Duodenal mucosa (tissue), 2 donors: ENCODE data around the gene CUX1.
"Not testable (repeated sequence)": the region's sequence is repeated elsewhere in the genome, so short reads cannot be mapped to it uniquely, and the experiment has no call there.

Experiments used
- H3K27ac ChIP-seq: one replicate; pipeline ENCODE4 v1.7.0; 2013; ENCODE audit warnings: low read depth, low read length
- H3K27me3 ChIP-seq, 2 donors: one replicate each; pipeline ENCODE4 v1.7.0; 2013; ENCODE audit warnings: low read length in 2 of 2, control low read depth in 1 of 2; ENCODE audit not compliant: insufficient read depth in 2 of 2, control insufficient read depth in 1 of 2
- H3K36me3 ChIP-seq, 2 donors: one replicate each; pipeline ENCODE4 v1.7.0; 2013; ENCODE audit warnings: low read length in 2 of 2, control low read depth in 1 of 2; ENCODE audit not compliant: insufficient read depth in 2 of 2, control insufficient read depth in 1 of 2
- H3K4me1 ChIP-seq, 2 donors: one replicate each; pipeline ENCODE4 v1.7.0; 2013; ENCODE audit warnings: low read length in 2 of 2, control low read depth in 1 of 2; ENCODE audit not compliant: insufficient read depth in 2 of 2, control insufficient read depth in 1 of 2
- H3K4me3 ChIP-seq, 2 donors: one replicate each; pipeline ENCODE4 v1.7.0; 2013; ENCODE audit warnings: low read length in 2 of 2, low read depth in 1 of 2
- H3K9ac ChIP-seq, 2 donors: one replicate each; pipeline ENCODE4 v1.7.0; 2013; ENCODE audit warnings: low read length in 2 of 2, low read depth in 1 of 2
- H3K9me3 ChIP-seq, 2 donors: one replicate each; pipeline ENCODE4 v1.7.0; 2013; ENCODE audit warnings: low read length in 2 of 2, control low read depth in 1 of 2; ENCODE audit not compliant: control insufficient read depth in 1 of 2

CUX1 gene

DNA sequence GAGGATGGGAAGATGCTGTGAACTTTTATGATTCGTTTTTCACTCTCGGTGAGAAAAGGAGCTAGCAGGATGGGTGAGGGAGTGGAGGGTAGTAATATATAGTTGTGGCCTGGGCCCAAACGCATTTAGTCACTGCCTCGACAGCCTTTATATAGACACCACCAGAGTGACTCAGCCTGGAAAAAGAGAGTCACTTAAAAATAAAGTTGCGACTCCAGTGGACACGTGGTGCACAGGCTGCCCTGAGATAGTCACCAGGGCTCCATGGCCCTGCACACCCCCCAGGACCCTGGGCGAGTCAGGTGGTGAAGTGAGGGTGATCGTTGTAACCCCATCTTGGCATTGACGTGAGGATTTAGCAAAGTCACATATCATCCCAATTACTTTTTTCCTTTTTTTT lies 106.7 kb downstream of the CUX1 start:
- H3K4me3 ChIP-seq: no peak overlapping the region
- no peaks in the 10 kb centered on the region for H3K27me3 ChIP-seq
- no peak overlapping the region for H3K27ac ChIP-seq
- H3K4me1 ChIP-seq: no peaks in the 10 kb centered on the region
- H3K36me3 ChIP-seq: peaks cover 0 to 3% of the 10 kb centered on the region in 2 donors
- H3K9ac ChIP-seq: no peak overlapping the region
- no peaks in the 10 kb centered on the region for H3K9me3 ChIP-seq

DNA sequence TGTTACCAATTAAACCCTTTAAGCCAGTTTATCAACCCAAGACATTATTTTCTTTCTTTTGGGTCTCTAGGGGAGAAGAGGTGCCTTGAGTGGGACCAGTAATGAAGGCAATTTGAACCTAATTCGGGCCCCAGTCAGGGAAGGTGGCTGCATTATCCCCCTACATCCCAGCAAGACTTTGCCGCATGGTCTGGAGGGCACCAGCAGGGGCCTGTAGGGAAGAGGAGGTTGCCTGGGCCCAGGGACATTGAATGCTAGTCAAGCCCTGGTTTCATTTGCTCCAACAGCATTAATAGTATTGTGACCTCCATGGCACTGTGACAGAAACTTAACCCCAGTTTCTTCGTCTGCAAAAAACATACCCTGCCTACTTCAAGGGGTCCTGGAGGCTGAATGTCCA lies 108.8 kb downstream of the CUX1 start:
- Histone ChIP-seq H3K4me3 (no peak overlapping the region), H3K9me3 (no peaks in the 10 kb centered on the region), H3K36me3 (no peaks in the 10 kb centered on the region), H3K9ac (no peak overlapping the region), H3K27me3 (no peaks in the 10 kb centered on the region), H3K4me1 (no peaks in the 10 kb centered on the region), H3K27ac (no peak overlapping the region)

DNA sequence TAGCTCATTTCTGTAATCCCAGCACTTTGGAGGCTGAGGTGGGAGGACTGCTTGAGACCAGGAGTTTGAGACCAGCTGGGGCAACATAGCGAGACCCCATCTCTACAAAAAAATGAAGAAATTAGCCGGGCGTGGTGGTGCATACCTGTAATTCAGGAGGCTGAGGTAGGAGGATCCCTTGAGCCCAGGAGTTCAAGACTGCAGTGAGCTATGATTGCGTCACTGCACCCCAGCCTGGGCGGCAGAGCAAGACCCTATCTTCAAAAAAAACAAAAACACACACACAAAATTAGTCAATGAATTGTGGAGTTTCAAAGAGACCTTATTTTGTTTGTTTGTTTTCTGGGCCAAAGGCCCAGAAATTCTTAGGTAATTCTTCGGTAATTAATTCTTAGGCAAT lies 110.0 kb downstream of the CUX1 start:
- H3K4me1 ChIP-seq: no peaks in the 10 kb centered on the region
- H3K36me3 ChIP-seq: no peaks in the 10 kb centered on the region
- no peak overlapping the region for H3K9ac ChIP-seq
- no peaks in the 10 kb centered on the region for H3K9me3 ChIP-seq
- H3K27me3 ChIP-seq: no peaks in the 10 kb centered on the region
- peak overlapping the region; percentile 31 for H3K27ac ChIP-seq
- H3K4me3 ChIP-seq: no peak overlapping the region

- H3K4me1 ChIP-seq: no peaks in the 10 kb centered on the region
- peak overlapping the region; percentile 31 for H3K27ac ChIP-seq
- no peak overlapping the region for H3K4me3 ChIP-seq
- no peaks in the 10 kb centered on the region for H3K36me3 ChIP-seq
- no peaks in the 10 kb centered on the region for H3K27me3 ChIP-seq
- no peaks in the 10 kb centered on the region for H3K9me3 ChIP-seq
- no peak overlapping the region for H3K9ac ChIP-seq
Observed at GRCh38 chr7:101927802-101928201, 110.4 kb downstream of the CUX1 start.

DNA sequence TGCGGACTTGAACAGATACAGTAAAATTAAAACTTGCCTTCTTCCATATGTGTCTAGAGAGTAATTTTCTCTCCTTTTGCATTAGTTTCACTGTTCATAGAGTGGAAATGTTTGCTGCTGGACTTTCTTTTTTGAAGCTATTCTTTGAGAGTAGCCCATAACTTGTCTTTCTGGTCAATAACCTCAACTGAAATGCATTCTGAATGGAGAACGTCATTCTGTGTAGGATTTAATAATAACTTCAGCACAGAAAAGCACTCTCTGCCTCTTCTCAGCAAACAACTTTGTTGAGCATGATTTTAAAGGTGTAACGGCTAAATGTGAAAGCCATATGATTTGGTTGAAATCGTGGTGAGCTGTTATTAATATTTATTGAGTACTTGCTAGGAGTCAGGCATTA lies 111.8 kb downstream of the CUX1 start:
- H3K36me3 ChIP-seq: no peaks in the 10 kb centered on the region
- no peaks in the 10 kb centered on the region for H3K9me3 ChIP-seq
- H3K4me3 ChIP-seq: no peak overlapping the region
- H3K9ac ChIP-seq: no peak overlapping the region
- no peak overlapping the region for H3K27ac ChIP-seq
- H3K27me3 ChIP-seq: no peaks in the 10 kb centered on the region
- H3K4me1 ChIP-seq: peaks cover 0 to 10% of the 10 kb centered on the region in 2 donors

GRCh38 chr7:101929911-101930310 lies 112.5 kb downstream of the CUX1 start:
- H3K4me3 ChIP-seq, H3K9me3 ChIP-seq, H3K9ac ChIP-seq, H3K36me3 ChIP-seq, H3K27ac ChIP-seq, H3K27me3 ChIP-seq: not testable (repeated sequence)
- peaks cover 6 to 14% of the 10 kb centered on the region in 2 donors for H3K4me1 ChIP-seq

DNA sequence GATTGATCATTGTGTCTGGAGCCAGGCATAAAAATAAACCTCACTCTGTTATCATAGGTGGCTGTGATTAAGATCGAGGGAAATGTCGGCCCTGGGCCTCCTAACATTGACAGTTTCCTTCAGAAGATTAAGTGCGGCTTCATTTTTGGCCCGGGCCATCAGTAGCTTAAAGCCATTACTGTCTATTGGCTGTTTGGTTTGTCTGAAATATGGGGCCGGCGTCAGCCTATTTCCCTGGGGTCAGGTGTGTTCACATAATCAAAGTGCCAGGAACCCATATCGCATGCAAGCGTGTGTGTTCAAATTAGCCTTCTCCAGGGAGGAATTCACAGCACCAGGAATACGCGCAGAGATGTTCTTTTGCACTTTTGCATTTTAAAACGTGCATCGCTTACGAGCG lies 114.7 kb downstream of the CUX1 start:
- Histone ChIP-seq H3K27ac (no peak overlapping the region), H3K27me3 (no peaks in the 10 kb centered on the region), H3K36me3 (no peaks in the 10 kb centered on the region), H3K9ac (no peak overlapping the region), H3K4me3 (no peak overlapping the region), H3K4me1 (peaks cover 26 to 33% of the 10 kb centered on the region in 2 donors), H3K9me3 (no peaks in the 10 kb centered on the region)

- Histone ChIP-seq H3K4me3 (no peak overlapping the region), H3K4me1 (peaks cover 26 to 35% of the 10 kb centered on the region in 2 donors), H3K9ac (no peak overlapping the region), H3K27ac (no peak overlapping the region), H3K27me3 (no peaks in the 10 kb centered on the region), H3K36me3 (no peaks in the 10 kb centered on the region), H3K9me3 (no peaks in the 10 kb centered on the region)
Observed at GRCh38 chr7:101933028-101933427, 115.6 kb downstream of the CUX1 start.

DNA sequence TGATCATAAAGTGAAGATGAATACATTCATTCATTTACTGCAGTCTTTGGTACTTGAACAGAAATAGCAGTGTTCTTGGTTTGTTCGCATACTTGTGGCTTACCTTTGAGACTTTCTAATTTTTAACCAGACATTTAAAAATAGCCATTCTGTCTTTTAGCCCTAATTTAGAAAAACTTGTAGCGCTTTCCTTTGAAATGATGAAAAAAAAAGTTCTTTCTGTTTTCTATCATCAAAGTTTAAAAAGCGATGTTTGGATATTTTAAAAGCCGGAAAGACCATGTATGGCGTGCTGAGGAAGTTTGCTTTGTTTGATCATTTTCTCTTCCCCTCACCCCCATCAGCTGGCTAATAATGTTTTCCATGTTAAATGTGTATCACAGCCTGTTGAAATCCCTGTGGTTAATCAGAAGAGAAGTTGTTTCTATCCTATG lies 116.3 kb downstream of the CUX1 start:
- no peak overlapping the region for H3K4me3 ChIP-seq
- H3K9ac ChIP-seq: no peak overlapping the region
- no peaks in the 10 kb centered on the region for H3K9me3 ChIP-seq
- H3K4me1 ChIP-seq: peaks cover 26 to 35% of the 10 kb centered on the region in 2 donors
- no peaks in the 10 kb centered on the region for H3K27me3 ChIP-seq
- no peaks in the 10 kb centered on the region for H3K36me3 ChIP-seq
- H3K27ac ChIP-seq: no peak overlapping the region

- H3K27me3 ChIP-seq: no peaks in the 10 kb centered on the region
- H3K9me3 ChIP-seq: no peaks in the 10 kb centered on the region
- H3K9ac ChIP-seq: no peak overlapping the region
- no peaks in the 10 kb centered on the region for H3K36me3 ChIP-seq
- peaks cover 26 to 35% of the 10 kb centered on the region in 2 donors for H3K4me1 ChIP-seq
- no peak overlapping the region for H3K27ac ChIP-seq
- peak overlapping the region; percentile 30 to 58 for H3K4me3 ChIP-seq
Observed at GRCh38 chr7:101934618-101935017, 117.2 kb downstream of the CUX1 start.

- H3K4me3 ChIP-seq: no peak overlapping the region
- H3K9me3 ChIP-seq: no peaks in the 10 kb centered on the region
- H3K4me1 ChIP-seq: peaks cover 26 to 37% of the 10 kb centered on the region in 2 donors
- no peaks in the 10 kb centered on the region for H3K36me3 ChIP-seq
- no peaks in the 10 kb centered on the region for H3K27me3 ChIP-seq
- H3K9ac ChIP-seq: no peak overlapping the region
- peak overlapping the region; percentile 22 for H3K27ac ChIP-seq
Observed at GRCh38 chr7:101935521-101936141, 118.2 kb downstream of the CUX1 start.
